ENCODE data around the gene SEPTIN3.

SEPTIN3 gene, protein sequence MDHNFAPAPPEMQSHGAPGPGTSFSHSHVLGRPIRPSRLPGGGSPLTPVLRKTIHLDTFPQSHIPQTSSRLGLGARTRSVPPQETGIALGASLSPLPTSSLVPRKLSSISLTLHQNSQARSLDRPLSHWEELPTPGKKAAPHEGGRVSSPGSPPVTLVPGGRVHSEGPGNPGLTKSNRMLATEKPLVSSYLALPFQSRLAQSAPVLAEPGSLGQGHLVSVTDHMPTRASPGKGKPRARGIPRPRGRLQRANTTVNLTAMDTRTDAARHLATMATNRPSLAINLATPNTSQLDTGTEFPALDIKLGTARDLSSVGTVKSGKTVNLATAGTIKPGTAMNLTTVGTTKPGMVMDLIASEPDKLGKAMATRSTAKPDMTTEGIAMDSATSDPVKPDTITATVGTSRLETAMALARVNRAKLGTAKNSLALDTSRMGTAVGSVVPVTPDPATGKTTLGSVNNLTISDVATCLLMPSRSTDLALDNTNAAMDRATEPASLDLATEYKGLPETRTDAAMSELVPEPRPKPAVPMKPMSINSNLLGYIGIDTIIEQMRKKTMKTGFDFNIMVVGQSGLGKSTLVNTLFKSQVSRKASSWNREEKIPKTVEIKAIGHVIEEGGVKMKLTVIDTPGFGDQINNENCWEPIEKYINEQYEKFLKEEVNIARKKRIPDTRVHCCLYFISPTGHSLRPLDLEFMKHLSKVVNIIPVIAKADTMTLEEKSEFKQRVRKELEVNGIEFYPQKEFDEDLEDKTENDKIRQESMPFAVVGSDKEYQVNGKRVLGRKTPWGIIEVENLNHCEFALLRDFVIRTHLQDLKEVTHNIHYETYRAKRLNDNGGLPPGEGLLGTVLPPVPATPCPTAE

DNA sequence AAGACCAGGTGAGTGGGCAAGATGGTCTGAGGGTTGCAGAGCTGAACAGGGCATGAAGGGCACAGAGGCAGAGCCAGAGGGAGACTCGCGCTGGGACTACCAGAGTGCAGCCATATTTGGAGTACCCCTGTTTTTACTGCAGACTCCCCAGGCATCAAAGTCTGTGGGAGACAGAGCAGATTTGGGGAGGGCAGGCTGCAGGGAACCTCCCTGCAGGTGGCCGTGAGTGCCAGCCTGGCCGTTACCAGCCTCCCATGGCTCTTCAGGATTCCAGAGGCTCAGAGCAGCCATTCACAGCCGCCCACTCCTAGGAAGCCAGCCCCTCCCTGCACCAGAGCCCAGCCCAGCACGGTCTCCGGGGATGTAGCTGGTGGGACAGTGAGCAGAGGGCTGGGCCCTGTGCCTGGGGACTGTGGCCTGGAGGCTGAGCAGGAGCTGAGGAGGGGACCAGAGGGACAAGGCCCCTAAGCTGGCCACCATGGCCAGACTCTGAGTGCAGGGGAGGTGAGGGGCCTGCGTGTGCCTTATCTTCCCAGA lies at the start of gene SEPTIN3:
Gene SEPTIN3 (plus strand): TSS at position 334 of the 537 bp plus-strand sequence. CDS start 2,050 bp downstream, outside the sequence.
- DNase-seq (ENCODE audit: low read depth, low spot score) = no peak

- DNase-seq (ENCODE audit: low read depth, low spot score) = no peak
These were observed 48.8 kb upstream of the SEPTIN3 start for GRCh38 chr22:41920271-41920976.

DNA sequence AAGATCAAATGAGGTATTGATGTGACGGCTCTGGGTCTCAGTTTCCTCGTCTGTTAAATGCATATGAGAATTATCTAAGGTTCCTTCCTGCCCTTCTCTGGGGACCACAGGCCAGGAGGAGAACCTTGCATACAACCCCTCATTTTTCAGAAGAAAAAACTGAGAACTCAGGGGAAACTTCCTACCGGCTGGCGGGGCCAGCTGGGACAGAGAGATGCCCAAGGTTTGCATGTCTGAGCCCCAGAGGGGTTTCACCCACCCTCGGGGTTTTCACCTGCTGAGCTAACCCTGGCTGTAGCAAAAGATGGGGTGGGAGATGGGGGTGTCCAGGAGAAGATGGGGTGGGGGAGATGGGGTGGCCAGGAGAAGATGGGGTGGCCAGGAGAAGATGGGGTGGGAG lies 46.9 kb upstream of the SEPTIN3 start:
- DNase-seq (ENCODE audit: low read depth, low spot score) = no peak

- no peak for DNase-seq (ENCODE audit: low read depth, low spot score)
These were observed 46.2 kb upstream of the SEPTIN3 start for GRCh38 chr22:41922940-41923594.

GRCh38 chr22:41923595-41924276 lies 45.5 kb upstream of the SEPTIN3 start:
- no peak for DNase-seq (ENCODE audit: low read depth, low spot score)

GRCh38 chr22:41925783-41926460 lies 43.3 kb upstream of the SEPTIN3 start:
- no peak for DNase-seq (ENCODE audit: low read depth, low spot score)

- no peak for DNase-seq (ENCODE audit: low read depth, low spot score)
These were observed 41.4 kb upstream of the SEPTIN3 start for GRCh38 chr22:41927813-41928212.

DNA sequence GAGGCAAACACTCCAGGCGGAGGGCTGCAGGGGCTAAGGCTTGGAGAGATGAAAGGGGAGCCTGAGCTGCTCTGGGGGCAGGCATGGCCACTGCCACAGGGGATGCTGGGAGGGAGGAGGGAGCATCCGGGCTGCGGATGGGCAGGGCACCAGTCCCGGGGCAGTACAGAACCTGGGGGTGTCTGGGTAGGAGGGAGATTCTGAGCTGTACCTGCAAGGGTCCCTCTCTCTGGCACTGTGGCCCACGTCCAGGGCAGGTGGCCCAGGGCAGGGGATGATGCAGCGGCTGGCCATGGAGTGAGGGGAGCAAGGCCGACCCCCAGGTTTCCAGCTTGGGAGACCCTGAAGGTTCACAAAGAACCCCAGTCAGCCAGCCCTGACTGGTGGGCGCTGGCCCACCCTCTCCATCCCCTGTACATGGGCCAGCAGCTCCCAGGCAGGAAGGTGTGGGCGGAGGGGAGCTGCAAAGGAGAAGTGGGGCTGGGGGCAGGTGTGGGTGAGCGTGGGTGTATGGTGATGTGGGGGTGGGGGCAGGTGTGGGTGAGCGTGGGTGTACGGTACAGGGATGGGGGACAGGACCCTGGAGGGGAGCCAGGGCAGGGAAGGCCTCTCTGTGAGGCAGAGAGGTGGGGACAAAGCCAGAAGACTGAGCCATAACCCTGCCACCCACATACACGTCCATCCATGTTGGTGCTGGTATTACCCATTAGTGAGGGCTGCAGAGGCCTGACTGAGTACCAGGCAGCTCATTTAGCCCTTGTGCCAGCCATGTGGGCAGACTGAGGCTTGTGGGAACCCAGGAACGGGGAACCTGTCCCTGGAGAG lies 40.4 kb upstream of the SEPTIN3 start:
- no peak for DNase-seq (ENCODE audit: low read depth, low spot score)

- DNase-seq (ENCODE audit: low read depth, low spot score) = no peak
These were observed 39.8 kb upstream of the SEPTIN3 start for GRCh38 chr22:41929418-41929810.

- DNase-seq (ENCODE audit: low read depth, low spot score) = no peak
These were observed 37.5 kb upstream of the SEPTIN3 start for GRCh38 chr22:41931701-41932269.

GRCh38 chr22:41932353-41932752 lies 36.9 kb upstream of the SEPTIN3 start:
- DNase-seq (ENCODE audit: low read depth, low spot score) = no peak

DNA sequence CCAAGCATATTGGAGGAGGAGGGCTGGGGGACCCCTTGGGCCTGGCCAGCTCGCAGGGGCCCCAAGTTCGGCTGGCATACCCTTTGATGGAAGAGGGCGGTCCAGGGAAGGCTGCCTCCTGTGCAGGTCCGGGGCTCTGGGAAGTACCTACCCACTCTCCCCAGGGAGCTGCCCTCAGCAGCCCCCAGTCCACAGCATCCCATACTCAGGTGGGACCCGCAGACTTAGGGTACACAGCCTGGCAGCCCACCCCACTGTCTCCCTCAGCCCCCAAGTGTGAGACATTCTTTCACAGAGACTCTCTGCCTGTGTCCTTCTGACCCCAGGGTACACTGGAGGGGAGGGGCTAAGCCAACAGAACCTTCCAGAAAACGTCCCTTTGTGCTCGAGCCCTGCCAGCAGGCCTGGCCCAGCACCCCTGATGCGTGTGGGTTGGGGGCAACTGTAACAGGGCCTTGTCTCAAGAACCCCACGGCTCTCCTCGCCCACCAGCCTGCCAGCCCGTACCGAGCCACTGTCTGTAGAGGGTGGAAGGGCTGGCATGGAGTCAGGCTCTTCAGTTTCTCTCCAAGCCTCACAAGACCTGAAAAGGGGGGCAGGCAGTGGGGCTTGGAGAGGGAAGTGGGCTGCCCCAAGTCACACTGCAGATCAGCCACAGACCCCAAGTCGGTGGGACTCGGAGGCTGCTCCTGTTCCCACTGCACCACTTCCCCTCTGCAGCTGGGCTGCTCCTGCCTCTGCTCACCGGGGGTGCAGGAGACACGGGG lies 35.6 kb upstream of the SEPTIN3 start:
- DNase-seq (ENCODE audit: low read depth, low spot score) = no peak

DNA sequence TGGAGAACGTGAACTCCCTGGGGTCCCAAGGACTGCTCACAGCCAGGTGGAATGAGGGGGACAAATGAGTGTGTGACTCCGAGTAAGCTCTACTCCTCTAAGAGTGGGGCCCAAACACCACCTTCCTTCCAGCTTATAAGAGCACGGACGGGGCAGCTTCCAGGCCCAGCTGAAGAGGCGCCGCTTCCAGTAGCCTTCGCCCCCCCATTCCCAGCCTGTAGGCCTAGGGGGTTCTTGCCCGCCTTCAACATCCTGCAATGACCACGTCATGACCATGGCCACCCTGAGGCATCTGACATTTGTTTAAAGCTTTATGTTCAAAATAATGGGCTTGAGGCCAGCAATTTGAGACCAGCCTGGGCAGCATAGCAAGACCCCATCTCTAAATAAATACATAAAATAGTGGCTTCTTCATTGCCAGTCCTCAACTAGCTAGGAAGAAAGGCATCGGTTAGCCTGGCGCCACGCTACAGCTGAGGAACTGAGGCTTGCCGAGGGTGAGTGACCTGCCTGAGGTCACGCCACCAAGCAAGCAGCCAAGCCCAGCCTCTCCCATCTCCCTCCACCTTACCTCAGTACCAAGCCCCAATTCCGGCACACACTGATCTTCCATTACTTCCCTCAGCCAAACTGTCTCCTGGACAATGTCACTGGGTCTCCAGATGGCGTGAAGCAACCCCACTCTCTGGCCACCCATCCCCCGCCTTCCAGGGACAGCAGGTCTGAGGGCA lies 34.8 kb upstream of the SEPTIN3 start:
- no peak for DNase-seq (ENCODE audit: low read depth, low spot score)

- no peak for DNase-seq (ENCODE audit: low read depth, low spot score)
These were observed 34.3 kb upstream of the SEPTIN3 start for GRCh38 chr22:41935015-41935351.

DNA sequence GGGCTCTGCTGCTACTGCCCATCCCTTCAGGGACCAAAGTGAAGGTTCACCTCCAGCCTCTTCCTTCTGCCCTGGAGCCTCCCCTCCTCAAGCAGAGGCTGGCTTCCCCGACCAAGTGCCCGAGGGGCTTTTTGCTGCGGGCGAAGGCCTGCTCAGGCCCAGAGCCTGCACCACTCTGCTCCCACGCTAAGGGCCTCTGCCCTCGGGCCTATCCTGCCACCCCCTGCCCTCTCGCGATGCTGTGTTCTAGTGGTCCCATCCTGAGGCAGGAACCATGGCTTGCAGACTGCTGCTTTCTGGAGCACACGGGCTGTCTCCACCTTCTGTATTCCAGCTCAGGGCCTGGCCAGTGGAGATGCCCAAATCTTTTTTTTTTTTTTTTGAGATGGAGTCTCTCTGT lies 33.7 kb upstream of the SEPTIN3 start:
- DNase-seq (ENCODE audit: low read depth, low spot score) = no peak

DNA sequence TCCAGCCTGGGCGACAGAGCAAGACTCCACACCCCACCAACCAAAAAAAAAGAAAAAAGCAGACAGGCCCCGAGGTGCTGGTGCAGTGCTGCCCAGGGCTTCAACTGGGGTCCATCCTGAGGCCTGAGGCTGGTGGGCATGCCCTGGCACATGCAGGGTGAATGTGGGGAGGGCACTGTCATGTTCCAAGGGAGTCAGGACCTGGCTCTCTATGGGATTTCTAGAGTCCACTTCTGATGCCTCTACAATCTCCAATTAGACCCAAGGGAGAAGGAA lies 32.4 kb upstream of the SEPTIN3 start:
- DNase-seq (ENCODE audit: low read depth, low spot score) = no peak

DNA sequence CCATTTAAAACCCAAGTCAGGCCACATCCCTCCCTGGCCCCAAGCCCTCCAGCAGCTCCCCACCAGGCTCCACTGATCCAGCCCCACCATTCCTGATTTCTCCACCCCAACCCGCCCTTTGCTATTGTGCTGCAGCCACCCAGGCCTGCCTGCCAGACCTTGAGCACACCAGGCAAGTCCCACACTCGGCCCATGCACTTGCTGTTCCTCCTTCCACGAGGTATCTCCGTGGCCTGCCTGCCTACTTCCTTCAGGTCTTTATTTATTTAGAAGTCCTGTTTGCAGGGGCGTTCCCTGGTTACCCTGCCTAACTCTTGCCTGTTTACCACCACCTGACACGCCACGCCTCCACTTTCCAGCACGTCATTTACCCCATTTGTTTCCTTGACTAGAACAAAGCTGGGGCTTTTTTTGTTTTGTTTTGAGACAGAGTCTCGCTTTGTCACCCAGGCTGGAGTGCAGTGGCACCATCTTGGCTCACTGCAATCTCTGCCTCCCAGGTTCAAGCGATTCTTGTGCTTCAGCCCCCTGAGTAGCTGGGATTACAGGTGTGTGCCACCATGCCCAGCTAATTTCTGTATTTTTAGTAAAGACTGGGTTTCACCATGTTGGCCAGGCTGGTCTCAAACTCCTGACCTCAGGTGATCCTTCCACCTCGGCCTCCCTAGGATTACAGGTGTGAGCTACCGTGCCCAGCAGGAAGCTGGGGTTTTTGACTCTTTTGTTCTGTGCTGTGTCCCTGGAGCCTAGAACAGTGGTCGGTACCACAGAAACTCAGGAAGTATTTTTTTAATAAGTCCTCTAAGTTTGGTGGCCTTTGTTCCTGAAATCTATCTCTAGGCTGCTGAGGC lies 29.0 kb upstream of the SEPTIN3 start:
- DNase-seq (ENCODE audit: low read depth, low spot score) = no peak

Measured in brain pericyte (primary cell).